GM12878 (cell line): ENCODE data around the gene CALN1. TPM values are rescaled to one million over a fixed set of nuclear protein-coding genes. Genes with fewer than 3 reads are reported as not detected.

Experiments used
- ATAC-seq: fragments of 200-7000 bp; cut with Tn5 transposase; 3 replicates; pipeline ENCODE4 v1.9.1; 2020; ENCODE audit warnings: mild to moderate bottlenecking, moderate library complexity
- BruUV-seq: library from RNA; stranded (reverse); fragments of 400-500 nt; replicated peaks from 2 replicates; lab custom pipeline; 2021; lab: Mats Ljungman, UMichigan
- CTCF ChIA-PET: fragments of 300-600 bp; sonication (Branson Sonifier 250); formaldehyde crosslinking; extraction: SDS; loops from one replicate; lab custom pipeline; 2021; ENCODE audit warnings: inconsistent platforms; lab: Yijun Ruan, JAX
- POLR2A ChIA-PET: fragments of 350-600 bp; formaldehyde crosslinking; extraction: SDS; loops from one replicate; lab custom pipeline; 2021; ENCODE audit warnings: inconsistent platforms; lab: Charles Lee
- RAD21 ChIA-PET: fragments of 300-600 bp; sonication (Branson Sonifier 250); formaldehyde crosslinking; loops from one replicate; lab custom pipeline; 2023; ENCODE audit warnings: antibody characterized with exemption; ENCODE audit not compliant: unreplicated experiment; lab: Charles Lee
- SMC1A ChIA-PET: fragments of 300-600 bp; sonication (Branson Sonifier 250); formaldehyde crosslinking; loops from one replicate; lab custom pipeline; 2023; ENCODE audit not compliant: unreplicated experiment, uncharacterized antibody; lab: Charles Lee
- DNase-seq: peaks from one replicate; pipeline ENCODE4 v3.0.0-alpha.2; 2011; ENCODE audit warnings: low read depth, low spot score
- FAIRE-seq: peaks from 3 replicates; lab custom pipeline; 2011; peaks lifted over from hg19 to GRCh38; lab: Jason Lieb, UNC
- H2AFZ ChIP-seq: 2 replicates; pipeline ENCODE4 v1.6.0; 2011; ENCODE audit warnings: low read depth, low read length, control low read depth; ENCODE audit not compliant: control insufficient read depth
- H3K27ac ChIP-seq: 2 replicates; pipeline ENCODE4 v1.5.1; 2011; ENCODE audit warnings: control low read depth; ENCODE audit not compliant: control insufficient read depth, insufficient read depth
- H3K27me3 ChIP-seq, 2 experiments: replicated peaks in 1 of 2; 2 replicates each; pipeline versions ENCODE4 v1.6.0 to v1.6.1; 2011; ENCODE audit warnings: low read length in 1 of 2; ENCODE audit not compliant: control insufficient read depth in 2 of 2, insufficient read depth in 2 of 2
- H3K36me3 ChIP-seq, 2 experiments: 2 replicates each; pipeline ENCODE4 v1.5.1; 2011; ENCODE audit warnings: low read length in 1 of 2; ENCODE audit not compliant: control insufficient read depth in 2 of 2, insufficient read depth in 2 of 2
- H3K4me1 ChIP-seq: 2 replicates; pipeline ENCODE4 v1.6.1; 2011; ENCODE audit warnings: mild to moderate bottlenecking, low read length, moderate library complexity, mixed read lengths; ENCODE audit not compliant: control insufficient read depth, insufficient read depth
- H3K4me2 ChIP-seq: 2 replicates; pipeline ENCODE4 v1.6.0; 2011; ENCODE audit warnings: control low read depth; ENCODE audit not compliant: control insufficient read depth, insufficient read depth
- H3K4me3 ChIP-seq: fragments of 200-600 bp; sonication (generic); 2 replicates; pipeline ENCODE4 v1.5.1; 2016
- H3K79me2 ChIP-seq: 2 replicates; pipeline ENCODE4 v1.6.0; 2011; ENCODE audit warnings: low read length; ENCODE audit not compliant: control insufficient read depth, insufficient read depth
- H3K9ac ChIP-seq: 2 replicates; pipeline ENCODE4 v1.8.0; 2011; ENCODE audit warnings: low read length, control low read depth, mixed read lengths; ENCODE audit not compliant: control insufficient read depth, insufficient read depth
- H3K9me3 ChIP-seq: replicated peaks from 3 replicates; pipeline ENCODE4 v1.5.1; 2011; ENCODE audit warnings: mild to moderate bottlenecking, low read length; ENCODE audit not compliant: control insufficient read depth, insufficient read depth
- H4K20me1 ChIP-seq: 2 replicates; pipeline ENCODE4 v1.6.0; 2011; ENCODE audit not compliant: control insufficient read depth, insufficient read depth
- GATAD2B ChIP-seq: fragments of 450-650 bp; conservative IDR thresholded peaks from 2 replicates; pipeline ENCODE4 v1.6.1; 2017; ENCODE audit warnings: low read depth, mild to moderate bottlenecking, moderate library complexity
- IRF4 ChIP-seq: IDR thresholded peaks from 2 replicates; pipeline ENCODE4 v1.6.1; 2011; ENCODE audit warnings: low read depth, low read length
- JUND ChIP-seq: IDR thresholded peaks from 2 replicates; pipeline ENCODE4 v1.6.1; 2012; ENCODE audit warnings: low read depth, mild to moderate bottlenecking, low read length, improper control_type of control experiment, moderate library complexity
- MTA2 ChIP-seq: fragments of 450-650 bp; IDR thresholded peaks from 2 replicates; pipeline ENCODE4 v1.6.1; 2016; ENCODE audit warnings: low read depth, mild to moderate bottlenecking, moderate library complexity
- SMARCA5 ChIP-seq: fragments of 450-650 bp; IDR thresholded peaks from 2 replicates; pipeline ENCODE4 v1.6.1; 2017; ENCODE audit warnings: mild to moderate bottlenecking
- TBL1XR1 ChIP-seq: IDR thresholded peaks from 2 replicates; pipeline ENCODE4 v1.6.1; 2012; ENCODE audit warnings: low read depth, low read length, improper control_type of control experiment
- WGBS: methylation state at CpG from one replicate; pipeline ENCODE4 v1.1.6; 2016; ENCODE audit warnings: low lambda C conversion rate; ENCODE audit not compliant: insufficient replicate concordance, insufficient coverage; ENCODE audit errors: missing lambda C conversion rate; 5-methylcytosine and 5-hydroxymethylcytosine counted together
- in situ Hi-C: fragments of 300-500 bp; cut with MboI; formaldehyde crosslinking; loops from 9 replicates; pipeline ENCODE4 v1.14.3; 2018; ENCODE audit warnings: mixed read lengths
- intact Hi-C: fragments of 100-400 bp; cut with micrococcal nuclease; formaldehyde crosslinking; loops from one replicate; pipeline ENCODE4 v1.14.2; 2022; ENCODE audit not compliant: unreplicated experiment
- polyA plus RNA-seq, 11 experiments: library from polyadenylated mRNA; depleted of rRNA in 4 of 11; unstranded in 6 of 11; stranded (reverse) in 5 of 11; fragments of >200 nt; fragmentation: Nextera tagmentation in 4 of 11; fragmentation: Illumina TruSeq in 1 of 11; extraction: Ambion mirVana in 4 of 11; extraction: Trizol in 1 of 11; gene quantifications; 1 replicate in 1 of 11; 2 replicates in 10 of 11; pipeline versions ENCODE4 v1.2.1 to v1.2.3, GENCODE V29; 2011 to 2016; ENCODE audit warnings: inconsistent platforms in 2 of 11, missing spikeins in 2 of 11, low read depth in 1 of 11
- total RNA-seq, 4 experiments: library from RNA; depleted of rRNA in 3 of 4; stranded (reverse); fragments of >200 nt in 3 of 4; fragmentation: Illumina TruSeq in 1 of 4; extraction: Trizol in 1 of 4; gene quantifications; 2 replicates each; pipeline versions ENCODE4 v1.2.1 to v1.2.3, GENCODE V29; 2013 to 2021
- TF ChIP-seq, protein P1 (sequence below): IDR thresholded peaks from 2 replicates; pipeline ENCODE4 v1.6.1; 2011; ENCODE audit warnings: borderline replicate concordance, low read depth, mild to moderate bottlenecking, moderate library complexity, low read length; ENCODE audit not compliant: insufficient read depth, poor library complexity, severe bottlenecking
- TF ChIP-seq, protein P2 (sequence below): IDR thresholded peaks from 2 replicates; pipeline ENCODE4 v1.6.1; 2012; ENCODE audit warnings: low read depth, low read length, improper control_type of control experiment

CALN1 gene
- total and polyA plus RNA-seq, 10 of the 15 experiments (the other 5 are each of a cell fraction or from before 2014, with no cell fraction given) = 0.48 to 15.3 (median 1.6) TPM

DNA sequence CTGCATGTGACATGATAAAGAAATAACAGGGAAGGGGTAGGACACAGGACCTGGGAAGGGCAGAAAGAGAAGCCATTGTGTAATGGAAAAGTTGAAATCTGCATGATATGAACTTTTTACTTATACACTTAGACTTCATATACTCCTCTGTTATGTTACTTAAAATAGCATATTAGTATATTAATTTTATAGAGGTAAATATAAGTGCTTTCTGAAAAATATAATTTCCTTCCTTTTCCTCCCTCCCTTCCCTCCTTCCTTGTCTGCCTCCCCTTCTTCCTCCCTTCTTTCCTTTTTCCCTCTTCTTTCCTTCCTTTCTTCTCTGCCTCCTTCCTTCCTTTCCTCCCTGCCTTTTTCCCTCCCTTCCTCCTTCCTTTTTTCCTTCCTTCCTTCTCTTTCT lies 363.7 kb downstream of the CALN1 start:
- no peak overlapping the region for H3K4me3 ChIP-seq
- H3K4me2 ChIP-seq = no peak overlapping the region
- ATAC-seq (no peak), FAIRE-seq (no peak), DNase-seq (no peak)
- ChIA-PET CTCF (no interaction called here), RAD21 (no interaction called here), SMC1A (no interaction called here), POLR2A (no interaction called here)
- no peak for TF ChIP-seq IRF4
- TF ChIP-seq SMARCA5 = no peak
- no peak for TF ChIP-seq GATAD2B
- TF ChIP-seq, protein P1, sequence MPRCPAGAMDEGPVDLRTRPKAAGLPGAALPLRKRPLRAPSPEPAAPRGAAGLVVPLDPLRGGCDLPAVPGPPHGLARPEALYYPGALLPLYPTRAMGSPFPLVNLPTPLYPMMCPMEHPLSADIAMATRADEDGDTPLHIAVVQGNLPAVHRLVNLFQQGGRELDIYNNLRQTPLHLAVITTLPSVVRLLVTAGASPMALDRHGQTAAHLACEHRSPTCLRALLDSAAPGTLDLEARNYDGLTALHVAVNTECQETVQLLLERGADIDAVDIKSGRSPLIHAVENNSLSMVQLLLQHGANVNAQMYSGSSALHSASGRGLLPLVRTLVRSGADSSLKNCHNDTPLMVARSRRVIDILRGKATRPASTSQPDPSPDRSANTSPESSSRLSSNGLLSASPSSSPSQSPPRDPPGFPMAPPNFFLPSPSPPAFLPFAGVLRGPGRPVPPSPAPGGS = no peak
- TF ChIP-seq, protein P2, sequence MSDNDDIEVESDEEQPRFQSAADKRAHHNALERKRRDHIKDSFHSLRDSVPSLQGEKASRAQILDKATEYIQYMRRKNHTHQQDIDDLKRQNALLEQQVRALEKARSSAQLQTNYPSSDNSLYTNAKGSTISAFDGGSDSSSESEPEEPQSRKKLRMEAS = no peak
- TF ChIP-seq MTA2 = no peak
- TF ChIP-seq TBL1XR1 = no peak
- no peaks in the 10 kb centered on the region for H3K36me3 ChIP-seq
- BruUV-seq = no TSS peak
- H3K9me3 ChIP-seq = no peaks in the 10 kb centered on the region; the same call in 2 of the 3 replicates
- no peak overlapping the region for H2AFZ ChIP-seq
- no peaks in the 10 kb centered on the region for H3K4me1 ChIP-seq
- no peak overlapping the region for H3K27ac ChIP-seq
- intact Hi-C loops = no loop called here
- in situ Hi-C loops = no loop called here
- H4K20me1 ChIP-seq = no peaks in the 10 kb centered on the region
- no peak overlapping the region for H3K9ac ChIP-seq
- no peaks in the 10 kb centered on the region for H3K27me3 ChIP-seq
- no peaks in the 10 kb centered on the region for H3K79me2 ChIP-seq

DNA sequence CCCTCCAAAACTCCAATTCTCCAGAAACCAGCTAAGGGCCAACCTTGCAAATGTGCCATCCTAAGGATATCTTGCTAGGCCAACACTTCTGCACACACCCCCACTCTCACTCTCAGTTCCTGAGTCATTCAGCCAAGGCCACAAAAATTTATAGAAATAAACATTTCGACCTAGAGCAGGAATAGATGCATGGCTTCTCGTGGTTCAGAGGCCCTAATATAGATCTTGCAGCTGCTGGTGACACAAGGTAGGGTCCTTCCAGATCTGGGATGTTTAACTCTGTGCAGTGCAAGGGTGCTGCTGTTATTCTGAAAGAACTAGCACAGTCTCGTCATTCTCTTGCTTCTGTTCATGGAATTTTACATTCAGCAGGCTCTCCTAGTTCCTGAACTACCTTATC lies 369.3 kb downstream of the CALN1 start:
- TF ChIP-seq JUND = no peak
- H3K36me3 ChIP-seq = no peaks in the 10 kb centered on the region
- FAIRE-seq (no peak), ATAC-seq (no peak), DNase-seq (no peak)
- no peak overlapping the region for H3K4me2 ChIP-seq
- no peaks in the 10 kb centered on the region for H3K27me3 ChIP-seq
- H3K4me1 ChIP-seq = no peaks in the 10 kb centered on the region
- intact Hi-C loops (no loop called here), in situ Hi-C loops (no loop called here)
- no peak overlapping the region for H3K27ac ChIP-seq
- no peaks in the 10 kb centered on the region for H4K20me1 ChIP-seq
- H3K9ac ChIP-seq = no peak overlapping the region
- H3K9me3 ChIP-seq = no peaks in the 10 kb centered on the region; the same call in 2 of the 3 replicates
- ChIA-PET RAD21 (no interaction called here), POLR2A (no interaction called here), CTCF (no interaction called here), SMC1A (no interaction called here)
- no peaks in the 10 kb centered on the region for H3K79me2 ChIP-seq
- BruUV-seq = no TSS peak
- no peak overlapping the region for H2AFZ ChIP-seq
- no peak overlapping the region for H3K4me3 ChIP-seq
- 0% methylated on average over 3 of the region's 3 CpGs for WGBS
